H1 (cell line): ENCODE measurements around the gene PLCB3. TPM values are rescaled to one million over a fixed set of nuclear protein-coding genes. Genes with fewer than 3 reads are reported as not detected.

Experiments
- CTCF ChIA-PET: fragments of 300-600 bp; sonication (Branson Sonifier 250); formaldehyde crosslinking; loops from one replicate; lab custom pipeline; 2021; ENCODE audit not compliant: partially characterized antibody; lab: Charles Lee
- POLR2A ChIA-PET: fragments of 300-600 bp; sonication (Branson Sonifier 250); formaldehyde crosslinking; loops from one replicate; lab custom pipeline; 2021; ENCODE audit warnings: inconsistent platforms; ENCODE audit not compliant: partially characterized antibody; lab: Charles Lee
- DNase-seq, 2 experiments: peaks; one replicate each; pipeline versions ENCODE4 v3.0.0 to v3.0.0-alpha.2; 2010 to 2022; ENCODE audit warnings: low spot score in 2 of 2, low read depth in 1 of 2, mixed read lengths in 1 of 2
- FAIRE-seq: peaks from 2 replicates; lab custom pipeline; 2011; peaks lifted over from hg19 to GRCh38; lab: Jason Lieb, UNC
- H2AFZ ChIP-seq: 2 replicates; pipeline ENCODE4 v1.8.1; 2012; ENCODE audit warnings: low read length, inconsistent platforms
- H2AK5ac ChIP-seq: 2 replicates; pipeline ENCODE4 v1.6.1; 2013; ENCODE audit warnings: low read depth, low read length
- H2BK120ac ChIP-seq: replicated peaks from 2 replicates; pipeline ENCODE3; 2013; ENCODE audit warnings: low read depth, low read length, inconsistent platforms
- H2BK12ac ChIP-seq: 2 replicates; pipeline ENCODE4 v1.6.1; 2013; ENCODE audit warnings: low read depth, low read length
- H2BK15ac ChIP-seq: 2 replicates; pipeline ENCODE4 v1.6.1; 2013; ENCODE audit warnings: low read length
- H2BK20ac ChIP-seq: 2 replicates; pipeline ENCODE4 v1.6.1; 2013; ENCODE audit warnings: low read length
- H2BK5ac ChIP-seq: 2 replicates; pipeline ENCODE4 v1.6.1; 2013; ENCODE audit warnings: low read depth, low read length
- H3K14ac ChIP-seq: 2 replicates; pipeline ENCODE4 v1.6.1; 2013; ENCODE audit warnings: inconsistent platforms; ENCODE audit not compliant: insufficient read length
- H3K18ac ChIP-seq: 2 replicates; pipeline ENCODE4 v1.6.1; 2013; ENCODE audit warnings: low read length; ENCODE audit errors: extremely low read depth
- H3K23ac ChIP-seq: 2 replicates; pipeline ENCODE4 v1.6.1; 2013; ENCODE audit warnings: inconsistent platforms; ENCODE audit not compliant: insufficient read length
- H3K23me2 ChIP-seq: 2 replicates; pipeline ENCODE4 v1.6.1; 2013; ENCODE audit warnings: low read depth, low read length
- H3K27ac ChIP-seq: 2 replicates; pipeline ENCODE4 v1.6.1; 2011; ENCODE audit warnings: low read depth, low read length, inconsistent platforms
- H3K27me3 ChIP-seq, 4 experiments: replicated peaks in 1 of 4; 1 replicate in 1 of 4; 2 replicates in 3 of 4; pipeline versions ENCODE4 v1.6.1 to v1.8.1; 2011 to 2013; ENCODE audit warnings: low read length in 3 of 4, mild to moderate bottlenecking in 3 of 4, inconsistent platforms in 2 of 4, mixed read lengths in 2 of 4, moderate library complexity in 1 of 4; ENCODE audit not compliant: control insufficient read depth in 3 of 4, insufficient read depth in 3 of 4; ENCODE audit errors: extremely low read depth in 1 of 4
- H3K36me3 ChIP-seq, 4 experiments: 2 replicates each; pipeline versions ENCODE4 v1.6.1 to v1.8.1; 2011 to 2013; ENCODE audit warnings: mild to moderate bottlenecking in 4 of 4, low read length in 3 of 4, moderate library complexity in 2 of 4, control low read depth in 1 of 4, inconsistent platforms in 1 of 4; ENCODE audit not compliant: insufficient read depth in 4 of 4, control insufficient read depth in 2 of 4
- H3K4ac ChIP-seq: replicated peaks from 2 replicates; pipeline ENCODE3; 2013; ENCODE audit warnings: low read length, low read depth, mixed read lengths, inconsistent platforms; ENCODE audit not compliant: insufficient read length
- H3K4me1 ChIP-seq, 4 experiments: replicated peaks in 1 of 4; 1 replicate in 1 of 4; 2 replicates in 3 of 4; pipeline versions ENCODE4 v1.6.1 to v1.8.1; 2011 to 2013; ENCODE audit warnings: low read length in 3 of 4, inconsistent platforms in 2 of 4, mixed read lengths in 1 of 4; ENCODE audit not compliant: insufficient read depth in 4 of 4, control insufficient read depth in 3 of 4
- H3K4me2 ChIP-seq, 2 experiments: 2 replicates each; pipeline versions ENCODE4 v1.6.1 to v1.8.1; 2011 to 2013; ENCODE audit warnings: low read depth in 2 of 2, low read length in 2 of 2, control low read depth in 1 of 2, inconsistent platforms in 1 of 2, mild to moderate bottlenecking in 1 of 2; ENCODE audit not compliant: insufficient read depth in 1 of 2
- H3K4me3 ChIP-seq, 4 experiments: fragments of 200-600, 300-600 bp in 1 of 4; sonication (generic), shearing (Covaris generic), sonication (Bioruptor Twin) in 1 of 4; 2 replicates each; pipeline versions ENCODE4 v1.5.1 to v1.8.1; 2011 to 2016; ENCODE audit warnings: low read length in 4 of 4, low read depth in 3 of 4, control low read depth in 2 of 4, inconsistent platforms in 2 of 4, mild to moderate bottlenecking in 2 of 4, mixed read lengths in 1 of 4, moderate library complexity in 1 of 4; ENCODE audit not compliant: insufficient read depth in 2 of 4; ENCODE audit errors: extremely low read depth in 1 of 4
- H3K56ac ChIP-seq: replicated peaks from 2 replicates; pipeline ENCODE3; 2013; ENCODE audit warnings: low read depth, mild to moderate bottlenecking, mixed read lengths, low read length, inconsistent platforms; ENCODE audit not compliant: insufficient read length
- H3K79me1 ChIP-seq: 2 replicates; pipeline ENCODE4 v1.6.1; 2013; ENCODE audit warnings: low read depth, low read length, control low read depth
- H3K79me2 ChIP-seq, 2 experiments: 2 replicates each; pipeline versions ENCODE4 v1.6.1 to v1.8.1; 2012 to 2013; ENCODE audit warnings: low read length in 2 of 2, mild to moderate bottlenecking in 2 of 2, inconsistent platforms in 1 of 2; ENCODE audit not compliant: insufficient read depth in 2 of 2, control insufficient read depth in 1 of 2
- H3K9ac ChIP-seq, 4 experiments: replicated peaks in 1 of 4; 1 replicate in 1 of 4; 2 replicates in 3 of 4; pipeline versions ENCODE4 v1.6.1 to v1.8.1; 2011 to 2013; ENCODE audit warnings: low read depth in 3 of 4, low read length in 3 of 4, control low read depth in 2 of 4, mild to moderate bottlenecking in 2 of 4, moderate library complexity in 2 of 4, inconsistent platforms in 1 of 4; ENCODE audit errors: extremely low read depth in 1 of 4
- H3K9me3 ChIP-seq, 2 experiments: 2 replicates each; pipeline versions ENCODE4 v1.6.1 to v1.8.1; 2012 to 2013; ENCODE audit warnings: mild to moderate bottlenecking in 2 of 2, moderate library complexity in 2 of 2, control low read depth in 1 of 2, inconsistent platforms in 1 of 2, low read depth in 1 of 2, low read length in 1 of 2, mixed read lengths in 1 of 2; ENCODE audit not compliant: insufficient read depth in 2 of 2
- H4K20me1 ChIP-seq, 2 experiments: replicated peaks in 1 of 2; 2 replicates each; pipeline versions ENCODE3 to v1.8.1; 2011 to 2013; ENCODE audit warnings: inconsistent platforms in 2 of 2, low read length in 2 of 2, mild to moderate bottlenecking in 1 of 2; ENCODE audit not compliant: insufficient read depth in 2 of 2, control insufficient read depth in 1 of 2
- H4K5ac ChIP-seq: 2 replicates; pipeline ENCODE4 v1.6.1; 2013; ENCODE audit warnings: low read length, low read depth, mixed read lengths, inconsistent platforms; ENCODE audit not compliant: insufficient read length
- H4K8ac ChIP-seq: 2 replicates; pipeline ENCODE4 v1.8.0; 2013; ENCODE audit warnings: mild to moderate bottlenecking, moderate library complexity, low read length, inconsistent platforms; ENCODE audit not compliant: insufficient read depth; ENCODE audit errors: extremely low read depth
- H4K91ac ChIP-seq: replicated peaks from 2 replicates; pipeline ENCODE3; 2013; ENCODE audit warnings: low read length, mixed read lengths, inconsistent platforms; ENCODE audit not compliant: insufficient read length
- ATF3 ChIP-seq: IDR thresholded peaks from 2 replicates; pipeline ENCODE4 v1.6.1; 2011; ENCODE audit warnings: low read depth, mild to moderate bottlenecking, low read length; ENCODE audit not compliant: insufficient read depth
- BCL11A ChIP-seq, 2 experiments: IDR thresholded peaks; one replicate each; pipeline ENCODE4 v1.6.1; 2011; ENCODE audit warnings: low read depth in 2 of 2, low read length in 2 of 2, mild to moderate bottlenecking in 2 of 2
- CHD2 ChIP-seq: IDR thresholded peaks from 2 replicates; pipeline ENCODE4 v1.6.1; 2012; ENCODE audit warnings: low read length, improper control_type of control experiment
- EP300 ChIP-seq, 2 experiments: IDR thresholded peaks; 1 replicate in 1 of 2; 2 replicates in 1 of 2; pipeline ENCODE4 v1.6.1; 2011 to 2012; ENCODE audit warnings: low read depth in 2 of 2, low read length in 2 of 2, mild to moderate bottlenecking in 2 of 2, borderline replicate concordance in 1 of 2, inconsistent platforms in 1 of 2, moderate library complexity in 1 of 2
- GABPA ChIP-seq: IDR thresholded peaks from 2 replicates; pipeline ENCODE4 v1.6.1; 2011; ENCODE audit warnings: mild to moderate bottlenecking, low read length, moderate library complexity, borderline replicate concordance; ENCODE audit not compliant: insufficient read depth
- JUN ChIP-seq: IDR thresholded peaks from 2 replicates; pipeline ENCODE4 v1.6.1; 2011; ENCODE audit warnings: low read depth, mild to moderate bottlenecking, improper control_type of control experiment, low read length
- NANOG ChIP-seq: IDR thresholded peaks from 2 replicates; pipeline ENCODE4 v1.6.1; 2011; ENCODE audit warnings: low read length, low read depth, mild to moderate bottlenecking, inconsistent platforms; ENCODE audit not compliant: insufficient read depth, poor library complexity, severe bottlenecking
- PHF8 ChIP-seq: fragments of 200-600 bp; sonication (generic); conservative IDR thresholded peaks from 2 replicates; pipeline ENCODE4 v1.7.1; 2012; ENCODE audit warnings: low read depth, mild to moderate bottlenecking, inconsistent platforms, low read length, moderate library complexity
- POLR2A ChIP-seq, 2 experiments: IDR thresholded peaks; 1 replicate in 1 of 2; 2 replicates in 1 of 2; pipeline ENCODE4 v1.6.1; 2011; ENCODE audit warnings: low read depth in 2 of 2, low read length in 2 of 2, mild to moderate bottlenecking in 2 of 2; ENCODE audit errors: control extremely low read depth in 1 of 2
- SIRT6 ChIP-seq: IDR thresholded peaks from one replicate; pipeline ENCODE4 v1.7.1; 2012; ENCODE audit warnings: low read length, inconsistent platforms
- WGBS, 2 experiments: shearing (Covaris generic) in 1 of 2; methylation state at CpG; one replicate each; pipeline versions ENCODE4 v1.1.6 to v1.1.7; 2013 to 2015; ENCODE audit warnings: low lambda C conversion rate in 2 of 2, mixed read lengths in 2 of 2, inconsistent platforms in 1 of 2, low coverage in 1 of 2, missing lambda C conversion rate in 1 of 2; ENCODE audit not compliant: insufficient replicate concordance in 2 of 2, insufficient coverage in 1 of 2, insufficient read length in 1 of 2; ENCODE audit errors: extremely low coverage in 1 of 2, missing lambda C conversion rate in 1 of 2; 5-methylcytosine and 5-hydroxymethylcytosine counted together
- polyA plus RNA-seq, 7 experiments: library from polyadenylated mRNA; depleted of rRNA in 3 of 7; stranded (reverse) in 5 of 7; unstranded in 2 of 7; fragments of >200 nt in 5 of 7; fragments of 200-250 nt in 2 of 7; gene quantifications; 1 replicate in 5 of 7; 2 replicates in 1 of 7; 4 replicates in 1 of 7; pipeline versions ENCODE4 v1.2.1 to v1.2.3, GENCODE V29; 2011 to 2013; ENCODE audit warnings: missing spikeins in 2 of 7, mixed read lengths in 2 of 7
- total RNA-seq: library from RNA; stranded (reverse); fragmentation: NEBNext Ultra II Directional; extraction: Animal tissue kit (Norgen Biotek cat#: 25700); gene quantifications from 2 replicates; pipeline ENCODE4 v1.2.1, GENCODE V29; 2021
- TF ChIP-seq, protein P1 (sequence below): IDR thresholded peaks from 2 replicates; pipeline ENCODE4 v1.6.1; 2012; ENCODE audit warnings: inconsistent platforms

The PLCB3 gene
- total and polyA plus RNA-seq, 2 of the 8 experiments (the other 6 are each of a cell fraction or from before 2014, with no cell fraction given), result 47.2 to 104 TPM

DNA sequence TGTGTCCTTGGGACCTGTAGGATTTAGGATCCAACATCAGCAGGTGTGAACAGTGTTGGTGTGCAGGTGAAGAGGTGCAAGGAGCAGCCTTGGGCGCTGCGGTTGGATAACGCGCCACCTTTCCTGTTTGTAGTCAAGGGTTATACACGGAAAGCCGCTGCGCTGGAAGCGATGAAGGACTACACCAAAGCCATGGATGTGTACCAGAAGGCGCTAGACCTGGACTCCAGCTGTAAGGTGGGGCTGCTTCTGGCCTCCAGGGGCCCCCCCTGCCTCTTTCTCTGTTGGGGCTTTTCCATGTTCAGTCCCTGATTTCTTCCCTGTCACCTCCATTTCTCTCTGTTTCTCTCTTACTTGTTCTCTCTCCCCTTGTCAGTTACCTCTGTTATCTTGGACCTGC lies 48.3 kb upstream of the PLCB3 start:
- Histone ChIP-seq H3K9me3 (no peaks in the 10 kb centered on the region), H3K18ac (no peak overlapping the region), H4K20me1 (peaks cover 5 to 20% of the 10 kb centered on the region in 2 experiments), H4K91ac (no peak overlapping the region), H2BK120ac (no peak overlapping the region), H2BK5ac (no peak overlapping the region), H3K36me3 (peaks cover 44 to 76% (median 62%) of the 10 kb centered on the region in 4 experiments), H3K9ac (no peak overlapping the region), H3K14ac (no peak overlapping the region), H3K4me1 (peaks cover 0 to 5% (median 0%) of the 10 kb centered on the region in 4 experiments; a peak in 3 of 7 replicates), H3K79me1 (no peaks in the 10 kb centered on the region), H3K4me3 (no peak overlapping the region), H2AK5ac (no peak overlapping the region), H2BK20ac (no peak overlapping the region), H2BK15ac (no peak overlapping the region), H4K8ac (no peak overlapping the region), H2BK12ac (no peak overlapping the region), H3K23me2 (no peaks in the 10 kb centered on the region; the same call in 1 of the 2 replicates), H3K4ac (no peak overlapping the region), H3K56ac (no peak overlapping the region), H4K5ac (no peak overlapping the region), H3K79me2 (no peaks in the 10 kb centered on the region), H2AFZ (no peak overlapping the region), H3K27me3 (no peaks in the 10 kb centered on the region; a peak in 1 of 7 replicates), H3K4me2 (no peak overlapping the region), H3K27ac (no peak overlapping the region), H3K23ac (no peak overlapping the region)
- WGBS, 2 experiments, result 96% methylated on average over 9 of the region's 9 CpGs; no CpG with 5 or more reads in 1 of the 2 experiments
- ChIA-PET POLR2A (interaction anchor here (1.1 to 18.4 kb wide), 4 partner anchors 14 to 42 kb away, joined by 3 to 253 read pairs (median 112); partner anchors contain the start of genes NUDT22, PPP1R14B, STIP1 and TRPT1), CTCF (interaction anchor here (0.6 to 7.4 kb wide), 9 partner anchors 10 to 152 kb away, joined by 3 to 68 read pairs (median 16); partner anchors contain the start of genes ESRRA, NUDT22, PLCB3 and TRMT112)
- FAIRE-seq, result no peak
- DNase-seq, result no peak
- TF ChIP-seq, protein P1, sequence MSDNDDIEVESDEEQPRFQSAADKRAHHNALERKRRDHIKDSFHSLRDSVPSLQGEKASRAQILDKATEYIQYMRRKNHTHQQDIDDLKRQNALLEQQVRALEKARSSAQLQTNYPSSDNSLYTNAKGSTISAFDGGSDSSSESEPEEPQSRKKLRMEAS, result no peak
- TF ChIP-seq BCL11A (IDR thresholded peaks at IDR 0.05; ENCODE audit: low read depth in 2 of 2, low read length in 2 of 2) (no peak), CHD2 (no peak), NANOG (no peak), JUN (no peak), POLR2A (IDR thresholded peaks at IDR 0.05; ENCODE audit: control extremely low read depth in 1 of 2, low read depth in 2 of 2, low read length in 2 of 2) (no peak), GABPA (no peak), SIRT6 (no peak), EP300 (IDR thresholded peaks at IDR 0.05; ENCODE audit: borderline replicate concordance in 1 of 2, low read depth in 2 of 2, low read length in 2 of 2) (no peak), ATF3 (no peak), PHF8 (no peak)
